Astrocyte of the spinal cord (primary cell): Measurements from ENCODE around the gene AGAP1.

ENCODE experiments used
- DNase-seq: peaks from one replicate; pipeline ENCODE4 v3.0.0; 2011; ENCODE audit warnings: low read depth, low spot score
- H3K4me3 ChIP-seq: 2 replicates; pipeline ENCODE4 v1.5.1; 2011; ENCODE audit warnings: low read depth, mild to moderate bottlenecking, low read length, moderate library complexity
- CTCF ChIP-seq: IDR thresholded peaks from 2 replicates; pipeline ENCODE4 v1.5.1; 2012; ENCODE audit warnings: low read depth, mild to moderate bottlenecking, low read length, inconsistent platforms
- in situ Hi-C: cut with HindIII; loops from 2 replicates; pipeline ENCODE4 v1.10.0; 2017; ENCODE audit warnings: low sequenced_read_pairs

The AGAP1 gene

GRCh38 chr2:235836491-235836911 lies 342.7 kb downstream of the AGAP1 start:
- in situ Hi-C loops = no loop called here
- no peak for TF ChIP-seq CTCF
- DNase-seq = no peak
- no peak overlapping the region for H3K4me3 ChIP-seq

- in situ Hi-C loops = no loop called here
- H3K4me3 ChIP-seq = no peak overlapping the region
- DNase-seq = no peak
- TF ChIP-seq CTCF = no peak
These were observed 345.4 kb downstream of the AGAP1 start for GRCh38 chr2:235839226-235839625.

- no peak for TF ChIP-seq CTCF
- no peak overlapping the region for H3K4me3 ChIP-seq
- in situ Hi-C loops = no loop called here
- DNase-seq = no peak
These were observed 346.1 kb downstream of the AGAP1 start for GRCh38 chr2:235839974-235840373.

- no peak overlapping the region for H3K4me3 ChIP-seq
- no peak for DNase-seq
- no peak for TF ChIP-seq CTCF
- in situ Hi-C loops = no loop called here
These were observed 348.0 kb downstream of the AGAP1 start for GRCh38 chr2:235841863-235842262.

GRCh38 chr2:235842941-235843340 lies 349.1 kb downstream of the AGAP1 start:
- no peak for TF ChIP-seq CTCF
- H3K4me3 ChIP-seq = no peak overlapping the region
- in situ Hi-C loops = no loop called here
- DNase-seq = no peak

GRCh38 chr2:235843591-235844395 lies 349.9 kb downstream of the AGAP1 start:
- TF ChIP-seq CTCF = no peak
- H3K4me3 ChIP-seq = no peak overlapping the region
- DNase-seq = no peak
- in situ Hi-C loops = no loop called here
